CD4-positive, alpha-beta T cell treated with Interleukin-1 beta for 1 hour (primary cell): Measurements from ENCODE around the gene CDC42BPA.
"Not testable (repeated sequence)": the region's sequence is repeated elsewhere in the genome, so short reads cannot be mapped to it uniquely, and the experiment has no call there.

Experiments used
- DNase-seq, 2 donors: peaks; one replicate each; pipeline ENCODE4 v3.0.0-alpha.2; 2020 to 2022

The CDC42BPA gene

GRCh38 chr1:227308367-227309336 lies 9.6 kb downstream of the CDC42BPA start:
- DNase-seq, result no peak

GRCh38 chr1:227306689-227307088 lies 11.6 kb downstream of the CDC42BPA start:
- DNase-seq, result no peak

- no peak for DNase-seq
Measured at GRCh38 chr1:227305894-227306626, 12.2 kb downstream of the CDC42BPA start.

GRCh38 chr1:227304665-227305064 lies 13.6 kb downstream of the CDC42BPA start:
- no peak for DNase-seq

GRCh38 chr1:227303662-227304061 lies 14.6 kb downstream of the CDC42BPA start:
- no peak for DNase-seq

GRCh38 chr1:227300682-227301081 lies 17.6 kb downstream of the CDC42BPA start:
- no peak for DNase-seq

- no peak for DNase-seq
Measured at GRCh38 chr1:227299688-227300087, 18.6 kb downstream of the CDC42BPA start.

GRCh38 chr1:227299241-227299627 lies 19.1 kb downstream of the CDC42BPA start:
- no peak for DNase-seq

GRCh38 chr1:227298512-227299240 lies 19.6 kb downstream of the CDC42BPA start:
- DNase-seq, result no peak

GRCh38 chr1:227297073-227297793 lies 21.1 kb downstream of the CDC42BPA start:
- DNase-seq, result no peak

- DNase-seq, result no peak
Measured at GRCh38 chr1:227295609-227296008, 22.7 kb downstream of the CDC42BPA start.

- no peak for DNase-seq
Measured at GRCh38 chr1:227285745-227286144, 32.5 kb downstream of the CDC42BPA start.

- no peak for DNase-seq
Measured at GRCh38 chr1:227281371-227281770, 36.9 kb downstream of the CDC42BPA start.

GRCh38 chr1:227280836-227281235 lies 37.5 kb downstream of the CDC42BPA start:
- DNase-seq, result no peak

- not testable (repeated sequence) for DNase-seq
Measured at GRCh38 chr1:227276156-227276693, 42.1 kb downstream of the CDC42BPA start.

GRCh38 chr1:227273557-227273956 lies 44.7 kb downstream of the CDC42BPA start:
- DNase-seq, result no peak

- no peak for DNase-seq
Measured at GRCh38 chr1:227272428-227272827, 45.9 kb downstream of the CDC42BPA start.

GRCh38 chr1:227270554-227270953 lies 47.7 kb downstream of the CDC42BPA start:
- no peak for DNase-seq

- DNase-seq, result no peak
Measured at GRCh38 chr1:227268943-227269342, 49.3 kb downstream of the CDC42BPA start.

GRCh38 chr1:227265891-227266290 lies 52.4 kb downstream of the CDC42BPA start:
- DNase-seq, result no peak

GRCh38 chr1:227263869-227264268 lies 54.4 kb downstream of the CDC42BPA start:
- DNase-seq, result no peak

GRCh38 chr1:227261501-227261900 lies 56.8 kb downstream of the CDC42BPA start:
- DNase-seq, result no peak
